HFF-Myc (cell line): Measurements from ENCODE around the gene SLC1A7.
A peak's percentile ranks its signal among the peaks of the same experiment; 100 is the strongest.

Experiments
- DNase-seq: peaks from one replicate; pipeline ENCODE4 v3.0.0-alpha.2; 2011; ENCODE audit warnings: low read depth; ENCODE audit errors: extremely low read depth
- H3K4me3 ChIP-seq: replicated peaks from 2 replicates; pipeline ENCODE4 v1.5.1; 2011; ENCODE audit warnings: low read depth, mild to moderate bottlenecking, control low read depth, low read length
- TF ChIP-seq, protein P1 (sequence below): IDR thresholded peaks from 2 replicates; pipeline ENCODE4 v1.5.1; 2012; ENCODE audit warnings: mild to moderate bottlenecking, low read depth, low read length, control low read depth; ENCODE audit errors: missing control alignments

Gene SLC1A7

DNA sequence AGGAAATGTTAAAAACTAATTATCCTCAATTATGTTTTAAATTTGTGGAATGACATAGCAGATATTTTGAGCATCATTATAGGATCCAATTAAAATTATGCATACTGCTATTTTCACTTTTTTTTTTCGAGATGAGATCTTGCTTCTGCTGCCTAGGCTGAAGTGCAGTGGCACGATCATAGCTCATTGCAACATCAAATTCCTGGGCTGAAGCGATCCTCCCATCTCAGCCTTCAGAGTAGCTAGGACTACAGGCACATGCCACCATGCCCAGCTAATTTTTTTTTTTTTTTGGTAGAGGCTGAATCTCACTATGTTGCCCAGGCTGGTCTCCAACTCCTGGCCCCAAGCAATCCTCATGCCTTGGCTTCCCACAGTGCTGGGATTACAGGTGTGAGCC lies 11.3 kb upstream of the SLC1A7 start:
- DNase-seq: no peak
- H3K4me3 ChIP-seq: no peak overlapping the region
- TF ChIP-seq, protein P1, sequence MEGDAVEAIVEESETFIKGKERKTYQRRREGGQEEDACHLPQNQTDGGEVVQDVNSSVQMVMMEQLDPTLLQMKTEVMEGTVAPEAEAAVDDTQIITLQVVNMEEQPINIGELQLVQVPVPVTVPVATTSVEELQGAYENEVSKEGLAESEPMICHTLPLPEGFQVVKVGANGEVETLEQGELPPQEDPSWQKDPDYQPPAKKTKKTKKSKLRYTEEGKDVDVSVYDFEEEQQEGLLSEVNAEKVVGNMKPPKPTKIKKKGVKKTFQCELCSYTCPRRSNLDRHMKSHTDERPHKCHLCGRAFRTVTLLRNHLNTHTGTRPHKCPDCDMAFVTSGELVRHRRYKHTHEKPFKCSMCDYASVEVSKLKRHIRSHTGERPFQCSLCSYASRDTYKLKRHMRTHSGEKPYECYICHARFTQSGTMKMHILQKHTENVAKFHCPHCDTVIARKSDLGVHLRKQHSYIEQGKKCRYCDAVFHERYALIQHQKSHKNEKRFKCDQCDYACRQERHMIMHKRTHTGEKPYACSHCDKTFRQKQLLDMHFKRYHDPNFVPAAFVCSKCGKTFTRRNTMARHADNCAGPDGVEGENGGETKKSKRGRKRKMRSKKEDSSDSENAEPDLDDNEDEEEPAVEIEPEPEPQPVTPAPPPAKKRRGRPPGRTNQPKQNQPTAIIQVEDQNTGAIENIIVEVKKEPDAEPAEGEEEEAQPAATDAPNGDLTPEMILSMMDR: no peak

DNA sequence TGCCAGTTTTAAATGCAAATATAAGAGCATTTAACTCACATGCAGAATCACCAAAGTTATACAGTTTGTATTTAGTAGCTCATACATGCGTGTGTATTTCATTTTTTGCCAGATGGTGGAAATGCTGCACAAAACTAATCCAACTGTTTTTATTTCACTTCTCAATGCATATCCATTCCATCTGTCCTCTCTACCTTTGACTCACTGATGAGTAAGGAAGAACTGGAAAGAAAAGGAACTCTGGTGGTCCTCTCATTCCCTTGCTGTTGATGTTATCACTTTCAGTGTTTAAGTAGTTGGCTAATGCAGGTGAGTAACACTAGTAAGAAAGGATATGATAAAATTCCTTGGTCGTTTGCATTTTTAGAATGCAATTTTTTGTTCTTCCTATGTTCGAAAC lies 5.7 kb upstream of the SLC1A7 start:
- H3K4me3 ChIP-seq: no peak overlapping the region
- TF ChIP-seq, protein P1: no peak
- no peak for DNase-seq

DNA sequence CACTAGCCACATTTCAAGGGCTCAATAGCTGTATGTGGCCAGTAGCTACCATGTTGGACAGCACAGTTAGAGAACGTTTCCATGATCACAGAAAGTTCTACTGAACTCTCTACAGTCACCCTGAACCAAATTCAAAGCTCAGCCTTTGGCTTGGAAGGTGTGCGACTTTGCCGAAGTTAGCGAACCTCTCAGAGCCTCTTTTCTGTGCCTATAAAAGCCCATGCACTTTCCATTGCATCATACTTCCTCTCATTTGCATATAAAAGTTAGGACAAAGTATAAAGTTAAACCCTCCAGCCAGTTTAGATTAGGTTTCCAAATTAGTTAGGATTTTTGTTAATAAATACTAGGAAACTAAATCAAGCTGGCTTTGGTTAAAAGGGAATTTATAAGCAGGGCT lies 4.7 kb upstream of the SLC1A7 start:
- H3K4me3 ChIP-seq: no peak overlapping the region
- TF ChIP-seq, protein P1: no peak
- no peak for DNase-seq

DNA sequence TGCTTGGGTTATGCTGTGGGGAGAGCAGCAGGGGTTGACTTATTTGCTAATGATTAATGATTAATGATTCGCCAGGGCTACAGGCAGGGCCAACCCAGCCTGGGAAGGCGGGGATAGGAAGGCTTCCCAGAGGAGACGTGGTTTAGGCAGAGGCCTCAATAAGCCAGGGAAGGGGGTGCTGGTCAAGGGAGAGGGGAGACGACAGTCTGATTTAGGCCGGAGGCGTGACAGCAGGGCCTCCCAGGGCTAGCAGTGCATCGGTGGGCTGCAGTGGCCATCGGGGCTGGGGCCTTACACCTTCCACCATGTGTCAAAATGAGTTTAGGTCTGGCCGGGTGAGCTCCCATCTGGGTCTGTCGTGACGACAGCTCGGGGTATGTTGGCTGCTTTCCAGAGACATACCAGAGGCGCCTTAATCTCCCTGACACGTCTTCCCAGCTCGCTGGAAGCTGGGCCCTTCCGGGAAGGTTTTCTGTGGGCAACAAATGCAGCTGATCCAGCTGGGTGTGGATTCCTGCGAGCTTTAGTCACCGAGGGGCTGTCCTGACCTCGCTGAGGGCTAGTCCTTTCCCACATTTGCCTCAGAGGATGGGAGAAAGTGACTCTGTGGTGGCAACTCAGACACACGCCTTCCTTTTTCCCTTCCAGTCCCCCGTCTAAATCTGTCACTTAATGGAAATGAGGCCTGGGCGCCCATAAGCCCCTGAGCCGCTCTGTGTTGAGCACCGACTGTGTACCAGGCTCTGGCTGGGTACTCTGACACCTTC lies 3.7 kb upstream of the SLC1A7 start:
- peak; percentile 96 for DNase-seq
- TF ChIP-seq, protein P1: no peak
- no peak overlapping the region for H3K4me3 ChIP-seq

DNA sequence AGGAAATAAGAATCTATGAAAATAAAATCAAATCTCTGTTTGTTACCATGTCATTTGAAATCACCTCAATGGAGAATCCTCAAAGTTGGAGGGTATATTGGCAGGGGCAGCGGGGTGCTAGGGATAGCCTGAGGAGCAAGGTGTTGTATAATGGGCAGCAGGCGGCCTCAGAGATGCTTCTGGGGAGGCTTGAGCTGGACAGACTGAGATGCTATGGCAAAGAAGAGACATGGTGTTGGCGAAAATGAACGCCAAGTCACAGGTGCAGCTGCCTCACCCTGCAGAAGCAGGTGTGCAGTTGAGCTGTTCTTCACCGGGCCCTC lies 3.1 kb upstream of the SLC1A7 start:
- H3K4me3 ChIP-seq: no peak overlapping the region
- no peak for DNase-seq
- TF ChIP-seq, protein P1: no peak

DNA sequence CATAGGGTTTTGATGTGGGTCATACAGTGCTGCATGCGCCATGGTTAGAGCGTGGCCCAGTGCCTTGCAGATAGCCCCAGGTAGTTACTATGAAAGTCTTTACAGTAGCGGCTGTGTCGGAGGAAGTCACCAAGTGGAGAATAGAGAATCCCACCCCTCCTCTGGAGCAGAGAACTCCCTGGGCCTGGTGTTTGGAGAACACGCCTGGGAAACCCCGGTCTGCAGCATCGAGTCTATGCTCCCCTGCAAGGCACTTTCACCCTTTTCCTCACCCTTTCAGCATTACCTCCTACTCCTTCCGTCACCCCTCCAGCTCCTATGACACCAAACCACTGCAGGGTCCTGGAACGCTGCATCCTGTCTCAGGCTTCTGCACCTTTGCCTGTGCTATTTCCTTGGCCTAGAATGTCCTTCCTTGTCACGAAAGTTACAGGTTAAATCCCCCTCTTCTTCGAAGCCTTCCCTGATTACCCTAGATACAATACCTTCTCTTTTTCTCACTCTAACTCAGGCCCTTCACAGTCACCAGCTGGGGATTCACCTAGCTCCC lies 2.7 kb upstream of the SLC1A7 start:
- H3K4me3 ChIP-seq: no peak overlapping the region
- TF ChIP-seq, protein P1: no peak
- DNase-seq: no peak

DNA sequence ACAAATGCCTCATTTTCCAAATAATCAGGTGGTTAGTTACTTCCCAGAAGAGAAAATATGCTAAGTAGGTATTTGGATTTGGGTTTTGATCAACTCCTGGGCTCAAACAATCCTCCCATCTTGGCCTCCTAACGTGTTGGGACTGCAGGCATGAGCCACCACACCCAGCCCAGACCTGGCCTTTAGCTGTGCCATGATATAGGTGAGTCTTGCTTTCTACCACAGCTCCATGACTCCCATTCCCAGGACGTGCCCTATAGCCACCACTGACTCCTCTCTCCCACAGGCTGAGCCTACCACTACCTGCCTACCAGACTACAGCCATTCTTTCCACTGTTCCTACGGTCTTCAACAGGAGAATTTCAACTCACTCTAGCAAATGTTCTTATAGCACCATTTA lies 1.8 kb upstream of the SLC1A7 start:
- no peak for DNase-seq
- H3K4me3 ChIP-seq: no peak overlapping the region
- TF ChIP-seq, protein P1: no peak
